K562 (cell line): Measurements from ENCODE around the gene MRPL2. TPM values are rescaled to one million over a fixed set of nuclear protein-coding genes. Genes with fewer than 3 reads are reported as not detected.
A peak's percentile ranks its signal among the peaks of the same experiment; 100 is the strongest.

Experiments used
- BRD9 ChIP-seq: fragments of 450-650 bp; IDR thresholded peaks from 2 replicates; pipeline ENCODE4 v1.6.1; 2018; ENCODE audit warnings: low read depth; ENCODE audit not compliant: partially characterized antibody
- C11orf30 ChIP-seq: fragments of 450-650 bp; IDR thresholded peaks from 2 replicates; pipeline ENCODE4 v1.6.1; 2016; ENCODE audit warnings: low read depth, mild to moderate bottlenecking
- CCAR2 ChIP-seq: fragments of 200-400 bp; formaldehyde crosslinking; IDR thresholded peaks from 2 replicates; pipeline ENCODE4 v1.6.1; 2017; ENCODE audit warnings: mild to moderate bottlenecking, low read depth, low read length
- CREB3L1 ChIP-seq: fragments of 450-650 bp; IDR thresholded peaks from 2 replicates; pipeline ENCODE4 v1.6.1; 2014; ENCODE audit warnings: low read depth, mild to moderate bottlenecking, moderate library complexity, borderline replicate concordance
- FOXK2 ChIP-seq, 2 experiments: fragments of 450-650 bp; IDR thresholded peaks in 1 of 2; conservative IDR thresholded peaks in 1 of 2; 2 replicates each; pipeline ENCODE4 v1.6.1; 2016; ENCODE audit warnings: low read depth in 2 of 2, mild to moderate bottlenecking in 1 of 2
- GABPA ChIP-seq: fragments of 200-800 bp; sonication (Bioruptor generic); conservative IDR thresholded peaks from 2 replicates; pipeline ENCODE4 v1.6.1; 2016; ENCODE audit warnings: low read depth, missing genetic modification characterization, missing compliant biosample characterization
- KDM2B ChIP-seq: fragments of 250-450 bp; sonication (Bioruptor Pico); IDR thresholded peaks from 2 replicates; pipeline ENCODE4 v1.8.0; 2021; ENCODE audit warnings: mild to moderate bottlenecking, moderate library complexity
- MITF ChIP-seq: IDR thresholded peaks from 2 replicates; pipeline ENCODE4 v1.6.1; 2014; ENCODE audit warnings: antibody characterized with exemption
- NFXL1 ChIP-seq: fragments of 450-650 bp; formaldehyde crosslinking; IDR thresholded peaks from 2 replicates; pipeline ENCODE4 v1.4.0; 2021; ENCODE audit warnings: mild to moderate bottlenecking
- RAD21 ChIP-seq, 2 experiments: fragments of 250-450 bp in 1 of 2; fragments of 450-650 bp in 1 of 2; sonication (Bioruptor Pico) in 1 of 2; formaldehyde crosslinking in 1 of 2; IDR thresholded peaks in 1 of 2; conservative IDR thresholded peaks in 1 of 2; 2 replicates each; pipeline versions ENCODE4 v1.4.0 to v1.8.0; 2020 to 2022; ENCODE audit warnings: mild to moderate bottlenecking in 2 of 2, moderate library complexity in 1 of 2
- ZNF592 ChIP-seq: fragments of 450-650 bp; IDR thresholded peaks from 2 replicates; pipeline ENCODE4 v1.6.1; 2017; ENCODE audit warnings: antibody characterized with exemption, mild to moderate bottlenecking
- ZNF79 ChIP-seq: fragments of 250-450 bp; sonication (Bioruptor Pico); IDR thresholded peaks from 2 replicates; pipeline ENCODE4 v1.4.0; 2020; ENCODE audit warnings: low read depth, mild to moderate bottlenecking, moderate library complexity
- ZNF830 ChIP-seq: fragments of 250-450 bp; sonication (Bioruptor Pico); IDR thresholded peaks from 2 replicates; pipeline ENCODE4 v1.5.0; 2021; ENCODE audit warnings: mild to moderate bottlenecking
- polyA plus RNA-seq, 8 experiments: library from polyadenylated mRNA; depleted of rRNA in 4 of 8; stranded (reverse) in 5 of 8; unstranded in 3 of 8; fragments of >200 nt; fragmentation: Nextera tagmentation in 2 of 8; fragmentation: Illumina TruSeq in 1 of 8; extraction: Ambion mirVana in 2 of 8; extraction: Trizol in 1 of 8; gene quantifications; 2 replicates each; pipeline versions ENCODE4 v1.2.1 to v1.2.3, GENCODE V29; 2011 to 2014; ENCODE audit warnings: inconsistent platforms in 1 of 8, missing spikeins in 1 of 8
- total RNA-seq, 7 experiments: library from RNA; depleted of rRNA in 6 of 7; stranded (reverse); fragments of >200 nt in 6 of 7; fragmentation: Illumina TruSeq in 2 of 7; extraction: Trizol in 2 of 7; gene quantifications; 2 replicates each; pipeline versions ENCODE4 v1.2.1 to v1.2.3, GENCODE V29; 2011 to 2021; ENCODE audit warnings: low replicate concordance in 1 of 7
- TF ChIP-seq, protein P1 (sequence below): fragments of 450-650 bp; IDR thresholded peaks from 2 replicates; pipeline ENCODE4 v1.6.1; 2016; ENCODE audit warnings: low read depth, mild to moderate bottlenecking, moderate library complexity

Gene MRPL2
- total and polyA plus RNA-seq, 9 of the 15 experiments (the other 6 are each of a cell fraction or from before 2014, with no cell fraction given) = 63.1 to 262 (median 121) TPM

- TF ChIP-seq MITF (peak; percentile 35; the same call in 1 of the 2 replicates), C11orf30 (peak; percentile 70; the same call in 1 of the 2 replicates), GABPA (tag) (peak; percentile 98), RAD21 (CRISPR knock-in tag; conservative IDR thresholded peaks at IDR 0.05 in 1 of 2, IDR thresholded peaks at IDR 0.05 in 1 of 2) (peak in 1 of 2 experiments; percentile 40; a peak in 2 of 4 replicates), CCAR2 (no peak), NFXL1 (CRISPR knock-in tag) (no peak), ZNF592 (peak; percentile 47), CREB3L1 (peak; percentile 98), ZNF830 (CRISPR knock-in tag) (peak; percentile 97), BRD9 (peak; percentile 84), FOXK2 (conservative IDR thresholded peaks at IDR 0.05 in 1 of 2, IDR thresholded peaks at IDR 0.05 in 1 of 2; ENCODE audit: low read depth in 2 of 2) (peak; percentile 73 to 77; a peak in 3 of 4 replicates), ZNF79 (CRISPR knock-in tag) (0 out of 2 replicates have a peak, but pooled peaks have one; percentile 20), KDM2B (CRISPR knock-in tag) (peak; percentile 75; the same call in 1 of the 2 replicates)
- TF ChIP-seq, protein P1, sequence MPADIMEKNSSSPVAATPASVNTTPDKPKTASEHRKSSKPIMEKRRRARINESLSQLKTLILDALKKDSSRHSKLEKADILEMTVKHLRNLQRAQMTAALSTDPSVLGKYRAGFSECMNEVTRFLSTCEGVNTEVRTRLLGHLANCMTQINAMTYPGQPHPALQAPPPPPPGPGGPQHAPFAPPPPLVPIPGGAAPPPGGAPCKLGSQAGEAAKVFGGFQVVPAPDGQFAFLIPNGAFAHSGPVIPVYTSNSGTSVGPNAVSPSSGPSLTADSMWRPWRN = 0 out of 2 replicates have a peak, but pooled peaks have one; percentile 31
Observed at GRCh38 chr6:43053545-43054205, 5.6 kb downstream of the MRPL2 start, which contains the start of gene CUL7 (continued).
